ENCODE measurements around the gene TMIGD3.

TMIGD3 gene

GRCh38 chr1:111480674-111481073 lies 22.8 kb downstream of the TMIGD3 start:
- TF ChIP-seq Cebpa-rat (IDR thresholded peaks at IDR 0.05): no peak
- H3K36me3 ChIP-seq: no peaks in the 10 kb centered on the region
- no peak overlapping the region for H3K4me3 ChIP-seq
- H4K20me1 ChIP-seq: no peaks in the 10 kb centered on the region
- H3K4me1 ChIP-seq: peaks cover 33% of the 10 kb centered on the region
- no peaks in the 10 kb centered on the region for H3K27me3 ChIP-seq
- peak overlapping the region; percentile 5; the same call in 1 of the 2 replicates for H3K9ac ChIP-seq
- H3K4me2 ChIP-seq: no peak overlapping the region
- no peak overlapping the region for H3K27ac ChIP-seq
- no peaks in the 10 kb centered on the region for H3K9me3 ChIP-seq

- Histone ChIP-seq H3K9me3 (no peaks in the 10 kb centered on the region), H3K27ac (peak overlapping the region; percentile 75), H4K20me1 (no peaks in the 10 kb centered on the region), H3K4me1 (peaks cover 53% of the 10 kb centered on the region), H3K4me3 (peak overlapping the region; percentile 15; the same call in 1 of the 2 replicates), H3K9ac (peak overlapping the region; percentile 31), H3K36me3 (no peaks in the 10 kb centered on the region; the same call in 1 of the 2 replicates), H3K4me2 (peak overlapping the region; percentile 80), H3K27me3 (no peaks in the 10 kb centered on the region)
- no peak for TF ChIP-seq Cebpa-rat (IDR thresholded peaks at IDR 0.05)
These were observed 26.6 kb downstream of the TMIGD3 start for GRCh38 chr1:111476761-111477309.

DNA sequence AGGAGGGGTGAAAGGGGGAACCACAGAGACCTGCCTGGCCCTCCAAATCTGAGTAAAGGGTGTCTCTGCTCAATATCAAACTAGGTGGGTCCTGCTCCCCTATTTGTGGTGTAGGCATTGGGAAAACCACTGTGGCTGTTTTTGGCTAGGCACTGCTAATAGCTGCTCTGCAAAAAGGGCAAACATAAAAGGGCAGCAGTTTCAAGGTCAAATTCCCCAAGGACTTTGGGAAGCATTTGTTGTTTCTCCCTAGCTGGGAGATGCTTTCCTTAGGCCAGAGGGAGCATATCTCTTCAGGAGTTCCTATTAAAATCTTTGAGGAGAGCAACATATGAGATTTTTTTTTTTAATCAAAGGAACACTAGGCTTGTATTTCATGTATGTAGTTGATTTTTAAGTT lies 27.2 kb downstream of the TMIGD3 start:
- peak overlapping the region; percentile 15; the same call in 1 of the 2 replicates for H3K4me3 ChIP-seq
- H3K27ac ChIP-seq: peak overlapping the region; percentile 75
- peak overlapping the region; percentile 31 for H3K9ac ChIP-seq
- H3K4me2 ChIP-seq: peak overlapping the region; percentile 80
- peaks cover 56% of the 10 kb centered on the region for H3K4me1 ChIP-seq
- H3K27me3 ChIP-seq: no peaks in the 10 kb centered on the region
- H3K9me3 ChIP-seq: no peaks in the 10 kb centered on the region
- H4K20me1 ChIP-seq: no peaks in the 10 kb centered on the region
- no peak for TF ChIP-seq Cebpa-rat (IDR thresholded peaks at IDR 0.05)
- H3K36me3 ChIP-seq: no peaks in the 10 kb centered on the region; the same call in 1 of the 2 replicates

GRCh38 chr1:111475701-111476100 lies 27.7 kb downstream of the TMIGD3 start:
- H4K20me1 ChIP-seq: no peaks in the 10 kb centered on the region
- H3K4me1 ChIP-seq: peaks cover 60% of the 10 kb centered on the region
- peak overlapping the region; percentile 80 for H3K4me2 ChIP-seq
- no peak for TF ChIP-seq Cebpa-rat (IDR thresholded peaks at IDR 0.05)
- no peak overlapping the region for H3K9ac ChIP-seq
- no peaks in the 10 kb centered on the region for H3K27me3 ChIP-seq
- H3K36me3 ChIP-seq: no peaks in the 10 kb centered on the region; the same call in 1 of the 2 replicates
- H3K27ac ChIP-seq: peak overlapping the region; percentile 75
- no peaks in the 10 kb centered on the region for H3K9me3 ChIP-seq
- no peak overlapping the region for H3K4me3 ChIP-seq

GRCh38 chr1:111474521-111474920 lies 28.9 kb downstream of the TMIGD3 start:
- Histone ChIP-seq H3K27me3 (no peaks in the 10 kb centered on the region), H3K4me2 (peak overlapping the region; percentile 62), H3K9ac (0 out of 2 replicates have a peak overlapping the region, but pooled peaks have one; percentile 30), H3K36me3 (peaks cover 9% of the 10 kb centered on the region), H3K4me3 (no peak overlapping the region), H3K27ac (no peak overlapping the region), H3K4me1 (peaks cover 63% of the 10 kb centered on the region), H3K9me3 (no peaks in the 10 kb centered on the region), H4K20me1 (no peaks in the 10 kb centered on the region)
- TF ChIP-seq Cebpa-rat (IDR thresholded peaks at IDR 0.05): no peak

DNA sequence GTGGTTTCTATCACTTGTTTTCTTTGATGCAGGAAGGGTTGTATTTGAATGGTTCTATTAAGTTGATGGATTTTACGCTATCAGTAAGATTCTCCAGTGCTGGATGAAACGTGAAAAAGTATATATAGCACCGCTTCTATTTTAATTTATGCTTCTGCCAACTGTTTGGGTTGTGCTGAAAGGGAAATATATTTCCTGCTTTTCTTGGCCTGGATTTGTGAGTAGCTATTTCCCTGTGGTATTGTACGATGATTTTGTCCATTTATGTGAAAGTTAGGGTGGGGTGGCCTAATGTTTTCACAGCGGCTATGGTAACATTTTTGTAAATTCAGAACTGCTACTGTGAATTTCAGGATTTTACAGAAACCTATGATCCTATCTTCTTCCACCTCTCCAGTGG lies 29.3 kb downstream of the TMIGD3 start:
- Histone ChIP-seq H3K27me3 (no peaks in the 10 kb centered on the region), H3K9me3 (no peaks in the 10 kb centered on the region), H4K20me1 (no peaks in the 10 kb centered on the region), H3K9ac (peak overlapping the region; percentile 30; the same call in 1 of the 2 replicates), H3K4me1 (peaks cover 63% of the 10 kb centered on the region), H3K36me3 (peaks cover 13% of the 10 kb centered on the region), H3K27ac (peak overlapping the region; percentile 36), H3K4me2 (peak overlapping the region; percentile 62), H3K4me3 (no peak overlapping the region)
- no peak for TF ChIP-seq Cebpa-rat (IDR thresholded peaks at IDR 0.05)

GRCh38 chr1:111471538-111471937 lies 31.9 kb downstream of the TMIGD3 start:
- Histone ChIP-seq H3K4me1 (peaks cover 45% of the 10 kb centered on the region), H3K9me3 (no peaks in the 10 kb centered on the region), H3K9ac (peak overlapping the region; percentile 16; the same call in 1 of the 2 replicates), H3K4me3 (no peak overlapping the region), H4K20me1 (no peaks in the 10 kb centered on the region), H3K27ac (peak overlapping the region; percentile 55), H3K36me3 (peaks cover 34% of the 10 kb centered on the region), H3K27me3 (no peaks in the 10 kb centered on the region), H3K4me2 (peak overlapping the region; percentile 75)
- no peak for TF ChIP-seq Cebpa-rat (IDR thresholded peaks at IDR 0.05)

DNA sequence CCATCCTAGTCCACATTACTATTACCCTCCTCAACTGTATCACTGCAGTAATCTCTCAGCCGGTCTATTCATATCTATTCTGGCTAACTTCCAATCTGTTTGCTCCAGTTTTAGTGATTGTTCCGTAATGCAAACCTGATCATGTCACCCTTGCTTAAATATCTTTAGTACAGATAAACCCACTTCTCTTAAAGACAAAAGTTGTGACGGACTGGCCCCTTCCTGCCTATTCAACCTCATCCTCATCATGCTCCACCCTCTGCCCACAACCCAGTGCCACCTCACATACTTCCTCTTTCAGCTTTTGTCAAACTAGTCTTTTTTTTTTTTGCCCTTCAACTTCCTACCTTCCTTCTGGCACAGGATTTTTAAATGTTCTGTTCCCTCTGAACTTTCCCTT lies 32.4 kb downstream of the TMIGD3 start:
- TF ChIP-seq Cebpa-rat (IDR thresholded peaks at IDR 0.05): no peak
- no peaks in the 10 kb centered on the region for H4K20me1 ChIP-seq
- peak overlapping the region; percentile 16; the same call in 1 of the 2 replicates for H3K9ac ChIP-seq
- no peaks in the 10 kb centered on the region for H3K27me3 ChIP-seq
- H3K4me2 ChIP-seq: peak overlapping the region; percentile 75
- no peaks in the 10 kb centered on the region for H3K9me3 ChIP-seq
- H3K4me3 ChIP-seq: peak overlapping the region; percentile 8; the same call in 1 of the 2 replicates
- peak overlapping the region; percentile 55 for H3K27ac ChIP-seq
- peaks cover 39% of the 10 kb centered on the region for H3K4me1 ChIP-seq
- peaks cover 34% of the 10 kb centered on the region for H3K36me3 ChIP-seq

DNA sequence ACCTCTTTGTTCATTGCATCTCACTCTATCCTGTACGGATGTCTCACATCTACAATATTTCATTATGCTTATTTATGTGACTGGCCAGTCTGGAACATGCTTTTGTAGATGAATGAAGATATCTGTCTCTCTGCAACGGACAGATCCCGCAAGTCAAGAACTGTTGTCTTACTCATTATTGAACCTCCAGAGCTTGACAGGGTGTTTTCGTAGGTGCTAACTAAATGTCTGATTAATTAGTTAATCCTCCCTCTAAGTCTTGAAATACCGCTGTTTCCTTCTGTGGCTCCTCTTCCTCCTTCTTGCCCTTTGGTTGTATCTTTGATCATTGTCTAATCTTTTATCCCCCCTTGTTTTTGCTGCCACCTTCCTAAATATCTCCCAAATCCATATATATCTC lies 32.8 kb downstream of the TMIGD3 start:
- Histone ChIP-seq H3K27me3 (no peaks in the 10 kb centered on the region), H3K4me2 (peak overlapping the region; percentile 75), H4K20me1 (no peaks in the 10 kb centered on the region), H3K27ac (peak overlapping the region; percentile 55), H3K4me3 (peak overlapping the region; percentile 8; the same call in 1 of the 2 replicates), H3K9me3 (no peaks in the 10 kb centered on the region), H3K36me3 (peaks cover 34% of the 10 kb centered on the region), H3K9ac (no peak overlapping the region), H3K4me1 (peaks cover 35% of the 10 kb centered on the region)
- no peak for TF ChIP-seq Cebpa-rat (IDR thresholded peaks at IDR 0.05)

DNA sequence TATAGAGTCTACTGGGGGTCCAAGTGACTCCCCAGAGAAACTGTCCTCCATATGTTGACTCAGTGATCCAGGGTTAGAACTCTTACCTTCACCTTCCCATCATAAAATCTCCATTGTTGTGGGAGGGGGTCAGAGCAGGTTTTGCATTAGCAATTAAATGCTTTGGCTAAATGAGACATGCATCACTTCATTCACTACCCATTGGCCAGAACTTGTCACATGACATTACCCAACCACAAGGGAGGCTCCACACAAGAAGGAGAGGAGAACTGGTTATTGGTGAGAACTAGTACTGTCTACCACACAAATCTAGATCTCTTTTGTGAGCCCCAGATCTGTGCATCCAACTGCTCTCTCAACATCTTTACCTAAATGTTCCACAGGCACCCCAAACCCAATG lies 33.9 kb downstream of the TMIGD3 start:
- Histone ChIP-seq H3K27ac (no peak overlapping the region), H3K4me3 (no peak overlapping the region), H3K9me3 (no peaks in the 10 kb centered on the region), H4K20me1 (no peaks in the 10 kb centered on the region), H3K4me1 (peaks cover 30% of the 10 kb centered on the region), H3K9ac (no peak overlapping the region), H3K36me3 (peaks cover 34% of the 10 kb centered on the region), H3K4me2 (no peak overlapping the region), H3K27me3 (no peaks in the 10 kb centered on the region)
- no peak for TF ChIP-seq Cebpa-rat (IDR thresholded peaks at IDR 0.05)

Measured in BLaER1 (cell line).